Measurements from ENCODE around the gene NR1H2.

NR1H2 gene

GRCh38 chr19:50427318-50427925 lies 51.2 kb downstream of the NR1H2 start:
- DNase-seq, result no peak

- peak in 1 of 2 experiments; percentile 41 for DNase-seq
Observed at GRCh38 chr19:50427997-50428425, 51.8 kb downstream of the NR1H2 start.

- DNase-seq, result no peak
Observed at GRCh38 chr19:50428772-50429463, 52.7 kb downstream of the NR1H2 start.

GRCh38 chr19:50430888-50431342 lies 54.7 kb downstream of the NR1H2 start:
- no peak for DNase-seq

- DNase-seq, result peak; percentile 83 to 85
Observed at GRCh38 chr19:50431343-50432220, 55.3 kb downstream of the NR1H2 start.

GRCh38 chr19:50432221-50433028 lies 56.2 kb downstream of the NR1H2 start, which contains the start of gene MYBPC2:
Gene MYBPC2 (plus strand): TSS chr19:50432892. CDS start chr19:50432954, 62 bp downstream.
- no peak for DNase-seq

Measured in stimulated activated CD4-positive, alpha-beta T cell treated with anti-CD3 and anti-CD28 coated beads, Interleukin-4, amount 100 ng/mL, for 4 hours (primary cell).